ENCODE results near the gene LDLRAD2. TPM values are rescaled to one million over a fixed set of nuclear protein-coding genes. Genes with fewer than 3 reads are reported as not detected.

The LDLRAD2 gene
- total RNA-seq, 1 experiment from 2014 or later: 1.0 TPM

GRCh38 chr1:21828506-21829210 lies 16.6 kb downstream of the LDLRAD2 start:
- H3K4ac ChIP-seq (ENCODE audit: low read depth, low read length): no peak overlapping the region
- no peak overlapping the region for H3K4me2 ChIP-seq (ENCODE audit: insufficient read depth, insufficient read length, low read length)
- no peaks in the 10 kb centered on the region for H3K79me2 ChIP-seq (ENCODE audit: insufficient read depth, low read length)
- H3K9ac ChIP-seq (ENCODE audit: extremely low read depth, insufficient read length, low read length): no peak overlapping the region
- peak; percentile 26 for DNase-seq
- no peak for TF ChIP-seq CTCF (conservative IDR thresholded peaks at IDR 0.05)
- H3K14ac ChIP-seq (ENCODE audit: insufficient read depth, low read length): no peak overlapping the region
- H3K36me3 Mint-ChIP-seq (ENCODE audit: insufficient read depth in 1 of 3, low read depth in 3 of 3): peaks cover 27 to 70% (median 60%) of the 10 kb centered on the region in 3 experiments
- no peak overlapping the region for H2BK5ac ChIP-seq (ENCODE audit: insufficient read length, low read length)
- no peak overlapping the region for H4K8ac ChIP-seq (replicated peaks; ENCODE audit: insufficient read length, low read depth, low read length)
- no peaks in the 10 kb centered on the region for H4K20me1 ChIP-seq (ENCODE audit: control insufficient read depth, insufficient read depth, insufficient read length)
- no peaks in the 10 kb centered on the region for H3K4me1 ChIP-seq (ENCODE audit: insufficient read depth, low read length)
- H3K9me3 ChIP-seq (ENCODE audit: control insufficient read depth, low read depth, low read length): no peaks in the 10 kb centered on the region
- H2AFZ ChIP-seq (ENCODE audit: low read length): no peak overlapping the region
- no peak overlapping the region for H2BK20ac ChIP-seq (ENCODE audit: low read depth, low read length, poor library complexity, severe bottlenecking)
- H3K79me1 ChIP-seq (ENCODE audit: insufficient read depth, low read depth, low read length, poor library complexity, severe bottlenecking): no peaks in the 10 kb centered on the region
- no peaks in the 10 kb centered on the region; the same call in 1 of the 2 replicates for H3K27me3 Mint-ChIP-seq (ENCODE audit: low read depth)
- no peak overlapping the region for H3K56ac ChIP-seq (ENCODE audit: insufficient read length, low read depth, low read length)
- H3K23me2 ChIP-seq (ENCODE audit: insufficient read length, low read depth, low read length, poor library complexity, severe bottlenecking): no peaks in the 10 kb centered on the region
- H2BK12ac ChIP-seq (ENCODE audit: insufficient read length, low read depth, low read length): no peak overlapping the region
- H2BK15ac ChIP-seq (ENCODE audit: low read depth, low read length): no peak overlapping the region
- WGBS (ENCODE audit: extremely low coverage, insufficient read length, low lambda C conversion rate): no CpG with 5 or more reads among the region's 28 CpGs
- no peak overlapping the region for H3K18ac ChIP-seq (ENCODE audit: insufficient read length, low read depth, low read length)
- no peaks in the 10 kb centered on the region for H3K9me3 Mint-ChIP-seq
- H3K23ac ChIP-seq (ENCODE audit: insufficient read length, low read depth, low read length): no peak overlapping the region
- no peak overlapping the region for H3K27ac ChIP-seq (ENCODE audit: insufficient read length, low read depth, low read length)
- no peak overlapping the region for H2BK120ac ChIP-seq (ENCODE audit: low read depth, low read length, poor library complexity, severe bottlenecking)
- H4K5ac ChIP-seq (ENCODE audit: insufficient read length, low read depth, low read length): no peak overlapping the region
- no peak overlapping the region for H3K4me3 Mint-ChIP-seq
- H4K91ac ChIP-seq (ENCODE audit: insufficient read length, low read depth, low read length): no peak overlapping the region
- no peaks in the 10 kb centered on the region for H3K27me3 ChIP-seq (ENCODE audit: insufficient read depth, low read length)
- no peaks in the 10 kb centered on the region for H3K4me1 Mint-ChIP-seq
- no peak overlapping the region for H2AK5ac ChIP-seq (ENCODE audit: insufficient read length, low read length)
- H3T11ph ChIP-seq (ENCODE audit: low read length): no peak overlapping the region
- H3K27ac Mint-ChIP-seq: 0 out of 7 replicates have a peak overlapping the region, but pooled peaks of 1 of the 3 experiments have one; percentile 54
